Smooth muscle cell (in vitro differentiated cells): ENCODE data around the gene TMPRSS9. TPM values are rescaled to one million over a fixed set of nuclear protein-coding genes. Genes with fewer than 3 reads are reported as not detected.

ENCODE experiments used
- DNase-seq: peaks from one replicate; lab custom pipeline; 2025; ENCODE audit not compliant: unreplicated experiment; lab: John Stamatoyannopoulos, UW
- H2AFZ ChIP-seq: fragments of 200-600 bp; sonication (generic); 2 replicates; pipeline ENCODE4 v1.6.0; 2016; ENCODE audit warnings: antibody characterized with exemption, low read depth, mild to moderate bottlenecking
- H3F3A ChIP-seq: fragments of 200-600 bp; sonication (generic); 2 replicates; pipeline ENCODE4 v1.6.0; 2017; ENCODE audit warnings: antibody characterized with exemption, low read depth
- H3K27ac ChIP-seq: fragments of 200-600 bp; sonication (generic); 2 replicates; pipeline ENCODE4 v1.5.1; 2016; ENCODE audit warnings: low read depth, mild to moderate bottlenecking
- H3K27me3 ChIP-seq: fragments of 200-600 bp; sonication (generic); 2 replicates; pipeline ENCODE4 v1.6.1; 2016; ENCODE audit warnings: low read depth, mild to moderate bottlenecking
- H3K36me3 ChIP-seq: fragments of 200-600 bp; sonication (generic); 2 replicates; pipeline ENCODE4 v1.5.1; 2016; ENCODE audit warnings: low read depth
- H3K4me1 ChIP-seq: fragments of 200-600 bp; sonication (generic); 2 replicates; pipeline ENCODE4 v1.5.1; 2016; ENCODE audit warnings: low read depth
- H3K4me2 ChIP-seq: fragments of 200-600 bp; sonication (generic); 2 replicates; pipeline ENCODE4 v1.6.0; 2016; ENCODE audit warnings: mild to moderate bottlenecking
- H3K4me3 ChIP-seq: fragments of 200-600 bp; sonication (generic); 2 replicates; pipeline ENCODE4 v1.5.1; 2016; ENCODE audit warnings: mild to moderate bottlenecking
- H3K79me2 ChIP-seq: fragments of 200-600 bp; sonication (generic); 2 replicates; pipeline ENCODE4 v1.6.0; 2016; ENCODE audit warnings: low read depth, mild to moderate bottlenecking
- H3K9ac ChIP-seq: fragments of 200-600 bp; sonication (generic); 2 replicates; pipeline ENCODE4 v1.6.0; 2016; ENCODE audit warnings: low read depth
- H3K9me3 ChIP-seq: fragments of 200-600 bp; sonication (generic); replicated peaks from 2 replicates; pipeline ENCODE4 v1.5.1; 2016; ENCODE audit warnings: low read depth
- H4K20me1 ChIP-seq: fragments of 200-600 bp; sonication (generic); 2 replicates; pipeline ENCODE4 v1.6.0; 2016; ENCODE audit warnings: low read depth
- CTCF ChIP-seq: fragments of 200-600 bp; sonication (generic); IDR thresholded peaks from 2 replicates; pipeline ENCODE4 v1.5.1; 2017; ENCODE audit warnings: borderline replicate concordance, mild to moderate bottlenecking, antibody characterized with exemption; ENCODE audit not compliant: insufficient read depth, poor library complexity, severe bottlenecking
- WGBS: methylation state at CpG from one replicate; pipeline ENCODE4 v1.1.7; 2016; ENCODE audit warnings: low lambda C conversion rate; 5-methylcytosine and 5-hydroxymethylcytosine counted together
- polyA plus RNA-seq: library from polyadenylated mRNA; unstranded; fragments of >200 nt; fragmentation: Nextera tagmentation; extraction: Ambion mirVana; gene quantifications from 2 replicates; pipeline ENCODE4 v1.2.1, GENCODE V29; 2016
- total RNA-seq: library from RNA; depleted of rRNA; stranded (reverse); fragments of >200 nt; gene quantifications from 2 replicates; pipeline ENCODE4 v1.2.3, GENCODE V29; 2014

TMPRSS9 gene
- total and polyA plus RNA-seq, 2 experiments from 2014 or later: 0.05 TPM; not detected in 1

- Histone ChIP-seq H3K79me2 (no peaks in the 10 kb centered on the region), H3K36me3 (no peaks in the 10 kb centered on the region), H4K20me1 (no peaks in the 10 kb centered on the region), H3K9me3 (no peaks in the 10 kb centered on the region), H3F3A (no peaks in the 10 kb centered on the region), H3K27ac (no peak overlapping the region), H3K9ac (no peak overlapping the region), H3K27me3 (peaks cover 22% of the 10 kb centered on the region), H2AFZ (no peak overlapping the region), H3K4me2 (no peak overlapping the region), H3K4me1 (no peaks in the 10 kb centered on the region), H3K4me3 (no peak overlapping the region)
- no peak for TF ChIP-seq CTCF
- WGBS: 86% methylated on average over 21 of the region's 21 CpGs
- no peak for DNase-seq
Observed at GRCh38 chr19:2356036-2356646, 3.9 kb upstream of the TMPRSS9 start.

- H3K4me2 ChIP-seq: no peak overlapping the region
- H4K20me1 ChIP-seq: no peaks in the 10 kb centered on the region
- DNase-seq: no peak
- H3K79me2 ChIP-seq: no peaks in the 10 kb centered on the region
- H3K27ac ChIP-seq: no peak overlapping the region
- 98% methylated on average over 3 of the region's 3 CpGs for WGBS
- H3K27me3 ChIP-seq: peaks cover 26% of the 10 kb centered on the region
- no peak overlapping the region for H2AFZ ChIP-seq
- H3K4me3 ChIP-seq: no peak overlapping the region
- no peaks in the 10 kb centered on the region for H3K36me3 ChIP-seq
- no peaks in the 10 kb centered on the region for H3F3A ChIP-seq
- no peak overlapping the region for H3K9ac ChIP-seq
- TF ChIP-seq CTCF: no peak
- no peaks in the 10 kb centered on the region for H3K9me3 ChIP-seq
- no peaks in the 10 kb centered on the region for H3K4me1 ChIP-seq
Observed at GRCh38 chr19:2357279-2358206, 2.5 kb upstream of the TMPRSS9 start.

GRCh38 chr19:2358548-2359173 is 1.4 kb upstream of the TMPRSS9 start:
- no peaks in the 10 kb centered on the region for H3F3A ChIP-seq
- H3K4me1 ChIP-seq: no peaks in the 10 kb centered on the region
- no peaks in the 10 kb centered on the region for H3K36me3 ChIP-seq
- H3K79me2 ChIP-seq: no peaks in the 10 kb centered on the region
- TF ChIP-seq CTCF: no peak
- H2AFZ ChIP-seq: no peak overlapping the region
- H3K4me3 ChIP-seq: no peak overlapping the region
- H3K27ac ChIP-seq: no peak overlapping the region
- no peaks in the 10 kb centered on the region for H3K9me3 ChIP-seq
- H4K20me1 ChIP-seq: no peaks in the 10 kb centered on the region
- no peak overlapping the region for H3K9ac ChIP-seq
- H3K27me3 ChIP-seq: peaks cover 26% of the 10 kb centered on the region
- 88% methylated on average over 28 of the region's 28 CpGs for WGBS
- DNase-seq: no peak
- H3K4me2 ChIP-seq: no peak overlapping the region
